Muscle layer of duodenum (tissue), 2 donors: ENCODE results near the gene TSGA10IP.

Source experiments
- H3K27ac ChIP-seq: one replicate; pipeline ENCODE4 v1.7.0; 2013; ENCODE audit warnings: mild to moderate bottlenecking, low read length
- H3K27me3 ChIP-seq: one replicate; pipeline ENCODE4 v1.7.0; 2013; ENCODE audit warnings: low read depth, mild to moderate bottlenecking, control low read depth, low read length
- H3K36me3 ChIP-seq, 2 donors: one replicate each; pipeline ENCODE4 v1.7.0; 2013; ENCODE audit warnings: low read length in 2 of 2, control low read depth in 1 of 2, mild to moderate bottlenecking in 1 of 2; ENCODE audit not compliant: insufficient read depth in 2 of 2, control insufficient read depth in 1 of 2
- H3K4me1 ChIP-seq, 2 donors: one replicate each; pipeline ENCODE4 v1.7.0; 2013; ENCODE audit warnings: low read length in 2 of 2, mild to moderate bottlenecking in 2 of 2, control low read depth in 1 of 2, moderate library complexity in 1 of 2; ENCODE audit not compliant: insufficient read depth in 2 of 2, control insufficient read depth in 1 of 2
- H3K4me3 ChIP-seq, 2 donors: one replicate each; pipeline ENCODE4 v1.7.0; 2013; ENCODE audit warnings: low read length in 2 of 2, low read depth in 1 of 2, mild to moderate bottlenecking in 1 of 2
- H3K9me3 ChIP-seq, 2 donors: one replicate each; pipeline ENCODE4 v1.7.0; 2013; ENCODE audit warnings: low read length in 2 of 2, control low read depth in 1 of 2, mild to moderate bottlenecking in 1 of 2; ENCODE audit not compliant: control insufficient read depth in 1 of 2
- donor health status: healthy.

The TSGA10IP gene

GRCh38 chr11:65906602-65907001 lies 38.7 kb upstream of the TSGA10IP start:
- H3K4me3 ChIP-seq = no peak overlapping the region
- no peaks in the 10 kb centered on the region for H3K9me3 ChIP-seq
- no peaks in the 10 kb centered on the region for H3K27me3 ChIP-seq
- H3K36me3 ChIP-seq = no peaks in the 10 kb centered on the region
- peaks cover 0 to 3% of the 10 kb centered on the region in 2 donors for H3K4me1 ChIP-seq
- H3K27ac ChIP-seq = no peak overlapping the region

- Histone ChIP-seq H3K27me3 (no peaks in the 10 kb centered on the region), H3K4me1 (peaks cover 0 to 10% of the 10 kb centered on the region in 2 donors), H3K9me3 (no peaks in the 10 kb centered on the region), H3K27ac (no peak overlapping the region), H3K4me3 (no peak overlapping the region), H3K36me3 (no peaks in the 10 kb centered on the region)
These were observed 37.4 kb upstream of the TSGA10IP start for GRCh38 chr11:65907878-65908277.

- Histone ChIP-seq H3K27ac (no peak overlapping the region), H3K27me3 (no peaks in the 10 kb centered on the region), H3K4me1 (peaks cover 0 to 35% of the 10 kb centered on the region in 2 donors), H3K4me3 (no peak overlapping the region), H3K9me3 (no peaks in the 10 kb centered on the region), H3K36me3 (peaks cover 0 to 3% of the 10 kb centered on the region in 2 donors)
These were observed 33.4 kb upstream of the TSGA10IP start for GRCh38 chr11:65911682-65912568.

GRCh38 chr11:65912845-65913244 lies 32.4 kb upstream of the TSGA10IP start:
- Histone ChIP-seq H3K4me1 (peaks cover 0 to 45% of the 10 kb centered on the region in 2 donors), H3K27me3 (no peaks in the 10 kb centered on the region), H3K27ac (no peak overlapping the region), H3K9me3 (no peaks in the 10 kb centered on the region), H3K4me3 (no peak overlapping the region), H3K36me3 (peaks cover 0 to 8% of the 10 kb centered on the region in 2 donors)

GRCh38 chr11:65915101-65915820 lies 30.0 kb upstream of the TSGA10IP start:
- Histone ChIP-seq H3K36me3 (peaks cover 0 to 13% of the 10 kb centered on the region in 2 donors), H3K4me3 (peak overlapping the region in 1 of 2 donors; percentile 98), H3K27ac (peak overlapping the region; percentile 72), H3K4me1 (peaks cover under 1 to 55% of the 10 kb centered on the region in 2 donors), H3K27me3 (no peaks in the 10 kb centered on the region), H3K9me3 (no peaks in the 10 kb centered on the region)

- peaks cover 7 to 60% of the 10 kb centered on the region in 2 donors for H3K4me1 ChIP-seq
- peak overlapping the region; percentile 90 for H3K27ac ChIP-seq
- peak overlapping the region; percentile 0 to 98 for H3K4me3 ChIP-seq
- H3K36me3 ChIP-seq = peaks cover 0 to 13% of the 10 kb centered on the region in 2 donors
- H3K9me3 ChIP-seq = no peaks in the 10 kb centered on the region
- H3K27me3 ChIP-seq = no peaks in the 10 kb centered on the region
These were observed 29.4 kb upstream of the TSGA10IP start for GRCh38 chr11:65915821-65916251.

GRCh38 chr11:65916391-65916790 lies 28.9 kb upstream of the TSGA10IP start:
- H3K36me3 ChIP-seq = peaks cover 0 to 13% of the 10 kb centered on the region in 2 donors
- peaks cover 7 to 63% of the 10 kb centered on the region in 2 donors for H3K4me1 ChIP-seq
- H3K4me3 ChIP-seq = peak overlapping the region; percentile 0 to 98

GRCh38 chr11:65917077-65917433 lies 28.2 kb upstream of the TSGA10IP start:
- Histone ChIP-seq H3K9me3 (no peaks in the 10 kb centered on the region), H3K27ac (peak overlapping the region; percentile 90), H3K27me3 (no peaks in the 10 kb centered on the region), H3K4me1 (peaks cover 7 to 56% of the 10 kb centered on the region in 2 donors), H3K4me3 (peak overlapping the region; percentile 98), H3K36me3 (peaks cover under 1 to 16% of the 10 kb centered on the region in 2 donors)

More at GRCh38 chr11:65916391-65916790, 28.9 kb upstream of the TSGA10IP start:
- peak overlapping the region; percentile 90 for H3K27ac ChIP-seq
- H3K9me3 ChIP-seq = no peaks in the 10 kb centered on the region
- H3K27me3 ChIP-seq = no peaks in the 10 kb centered on the region

- Histone ChIP-seq H3K27me3 (no peaks in the 10 kb centered on the region), H3K27ac (peak overlapping the region; percentile 90), H3K9me3 (no peaks in the 10 kb centered on the region), H3K36me3 (peaks cover 6 to 20% of the 10 kb centered on the region in 2 donors), H3K4me1 (peaks cover 7 to 54% of the 10 kb centered on the region in 2 donors), H3K4me3 (peak overlapping the region; percentile 98)
These were observed 27.7 kb upstream of the TSGA10IP start for GRCh38 chr11:65917434-65918210.

GRCh38 chr11:65918211-65919140 lies 26.8 kb upstream of the TSGA10IP start, which contains the start of gene C11orf68:
Gene C11orf68, minus strand, starts transcription at chr11:65919062. Its CDS starts 31 bp downstream, at chr11:65919031.
- H3K9me3 ChIP-seq = no peaks in the 10 kb centered on the region
- H3K27ac ChIP-seq = peak within 1 kb of the TSS; percentile 90
- peaks cover 7 to 54% of the 10 kb centered on the region in 2 donors for H3K4me1 ChIP-seq
- H3K4me3 ChIP-seq = peak within 1 kb of the TSS; percentile 98
- no peaks in the 10 kb centered on the region for H3K27me3 ChIP-seq
- peaks cover 14 to 26% of the 10 kb centered on the region in 2 donors for H3K36me3 ChIP-seq
